T-cell (primary cell): ENCODE measurements around the gene MAX. TPM values are rescaled to one million over a fixed set of nuclear protein-coding genes. Genes with fewer than 3 reads are reported as not detected.

Source experiments
- ATAC-seq, 4 experiments: fragments of 200-7000 bp in 3 of 4; fragments of 150-1000 bp in 1 of 4; cut with Tn5 transposase; replicated peaks in 1 of 4; 1 replicate in 3 of 4; 2 replicates in 1 of 4; pipeline ENCODE4 v1.10.0; 2021; ENCODE audit warnings: moderate library complexity in 3 of 4, mild to moderate bottlenecking in 2 of 4, moderate number of reproducible peaks in 1 of 4
- CTCF ChIA-PET, 2 donors: fragments of 300-600 bp; sonication (Branson Sonifier 250); formaldehyde crosslinking; loops; one replicate each; lab custom pipeline; 2022; ENCODE audit warnings: antibody characterized with exemption in 2 of 2; lab: Charles Lee
- POLR2A ChIA-PET, 2 donors: fragments of 300-600 bp; sonication (Branson Sonifier 250); formaldehyde crosslinking; loops; one replicate each; lab custom pipeline; 2022; ENCODE audit warnings: antibody characterized with exemption in 2 of 2; lab: Charles Lee
- DNase-seq, 35 experiments: peaks; one replicate each; pipeline versions ENCODE4 v3.0.0 to v3.0.0-alpha.2; 2013 to 2023
- H3K27ac ChIP-seq: one replicate; pipeline ENCODE4 v1.5.1; 2013; ENCODE audit warnings: low read length
- H3K27me3 ChIP-seq, 2 experiments: replicated peaks in 1 of 2; 1 replicate in 1 of 2; 2 replicates in 1 of 2; pipeline versions ENCODE4 v1.6.1 to v1.7.0; 2013; ENCODE audit warnings: low read length in 1 of 2, mixed read lengths in 1 of 2; ENCODE audit not compliant: control insufficient read depth in 2 of 2, insufficient read depth in 2 of 2; ENCODE audit errors: extremely low read depth in 1 of 2
- H3K36me3 ChIP-seq, 2 donors: 1 replicate in 1 of 2; 2 replicates in 1 of 2; pipeline versions ENCODE4 v1.6.1 to v1.7.0; 2013; ENCODE audit warnings: low read length in 1 of 2; ENCODE audit not compliant: control insufficient read depth in 2 of 2, insufficient read depth in 1 of 2; ENCODE audit errors: extremely low read depth in 1 of 2
- H3K4me1 ChIP-seq, 2 experiments: 1 replicate in 1 of 2; 2 replicates in 1 of 2; pipeline versions ENCODE4 v1.6.1 to v1.7.0; 2013; ENCODE audit warnings: low read length in 2 of 2, mixed read lengths in 1 of 2; ENCODE audit not compliant: insufficient read depth in 2 of 2, control insufficient read depth in 1 of 2; ENCODE audit errors: extremely low read depth in 1 of 2
- H3K4me3 ChIP-seq, 2 donors: 1 replicate in 1 of 2; 2 replicates in 1 of 2; pipeline versions ENCODE4 v1.5.1 to v1.7.0; 2013; ENCODE audit warnings: mild to moderate bottlenecking in 2 of 2, low read length in 1 of 2, moderate library complexity in 1 of 2; ENCODE audit not compliant: control insufficient read depth in 1 of 2; ENCODE audit errors: extremely low read depth in 1 of 2
- H3K9me3 ChIP-seq: 2 replicates; pipeline ENCODE4 v1.7.0; 2013
- H3K27ac Mint-ChIP-seq, 2 donors: one replicate each; pipeline ENCODE4 v1.8.0; 2020 to 2021; ENCODE audit warnings: mild to moderate bottlenecking in 2 of 2, mixed read lengths in 2 of 2
- H3K27me3 Mint-ChIP-seq, 2 donors: one replicate each; pipeline ENCODE4 v1.8.0; 2021 to 2022; ENCODE audit warnings: mixed read lengths in 2 of 2
- H3K36me3 Mint-ChIP-seq: one replicate; pipeline ENCODE4 v1.8.0; 2021; ENCODE audit warnings: mixed read lengths
- H3K4me1 Mint-ChIP-seq, 3 donors: one replicate each; pipeline ENCODE4 v1.8.0; 2020 to 2022; ENCODE audit warnings: mixed read lengths in 3 of 3, mild to moderate bottlenecking in 1 of 3
- H3K4me3 Mint-ChIP-seq, 3 donors: one replicate each; pipeline ENCODE4 v1.8.0; 2020 to 2022; ENCODE audit warnings: mild to moderate bottlenecking in 3 of 3, mixed read lengths in 3 of 3, moderate library complexity in 3 of 3
- H3K9me3 Mint-ChIP-seq, 3 donors: one replicate each; pipeline ENCODE4 v1.8.0; 2020 to 2022; ENCODE audit warnings: mixed read lengths in 3 of 3
- WGBS: methylation state at CpG from one replicate; pipeline ENCODE4 v1.1.5; 2013; ENCODE audit warnings: missing lambda C conversion rate; ENCODE audit not compliant: insufficient coverage; 5-methylcytosine and 5-hydroxymethylcytosine counted together
- total RNA-seq, 35 experiments: library from RNA in 6 of 35; stranded (reverse) in 6 of 35; fragments of 120-200 nt in 1 of 35; gene quantifications; one replicate each; pipeline versions ENCODE4 v1.2.1 to v1.2.4 and lab custom pipeline; 2013 to 2026

Gene MAX, protein sequence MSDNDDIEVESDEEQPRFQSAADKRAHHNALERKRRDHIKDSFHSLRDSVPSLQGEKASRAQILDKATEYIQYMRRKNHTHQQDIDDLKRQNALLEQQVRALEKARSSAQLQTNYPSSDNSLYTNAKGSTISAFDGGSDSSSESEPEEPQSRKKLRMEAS
- 100 to 1,000 TPM; 174 to 216 (median 207) TPM for total RNA-seq
- total RNA-seq (2013) = 104 TPM
- total RNA-seq (lab: John Stamatoyannopoulos, UW) = 70.7 to 169 (median 129) reads per million in 29 experiments

DNA sequence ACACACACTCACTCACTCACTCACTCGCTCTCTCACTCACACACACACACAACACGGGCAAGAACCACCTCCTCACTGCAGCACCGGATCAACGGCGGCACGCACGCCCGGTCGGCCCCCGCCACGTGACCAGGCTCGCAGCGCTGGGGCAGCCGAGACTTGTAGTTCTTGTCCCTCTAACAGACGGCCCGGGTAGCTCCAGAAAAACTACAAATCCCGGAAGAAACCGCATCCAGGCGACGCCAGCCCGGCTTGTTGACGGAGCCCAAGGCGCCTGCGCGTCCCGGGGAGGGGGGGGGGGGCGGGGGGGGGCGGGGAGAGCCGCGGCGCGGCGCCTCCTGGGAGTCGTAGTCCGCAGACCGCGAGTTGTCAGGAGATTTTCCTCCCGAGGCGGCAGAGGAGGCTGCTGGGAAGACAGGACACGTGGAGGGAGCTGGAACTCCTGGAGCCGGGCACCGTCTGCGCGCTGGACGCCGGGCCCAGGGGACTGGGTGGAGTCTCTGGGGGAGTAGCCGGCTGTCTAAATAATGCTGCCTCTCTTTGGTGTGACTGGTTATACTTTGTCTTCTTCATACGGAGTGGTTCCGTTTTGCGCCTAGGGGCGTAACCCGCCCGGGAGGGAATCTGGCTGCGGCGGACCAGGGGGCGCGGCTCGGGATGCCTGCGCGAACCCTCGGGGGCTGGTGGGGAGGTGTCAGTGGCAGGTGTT is at the start of gene MAX:
Gene MAX, minus strand, starts transcription at position 77 of the 709 bp plus-strand sequence. CDS start 178 bp downstream, outside the sequence.
- Histone ChIP-seq H3K9me3 (no peaks in the 10 kb centered on the region), H3K27ac (peak within 1 kb of the TSS; percentile 97), H3K27me3 (no peaks in the 10 kb centered on the region), H3K36me3 (peaks cover 0 to 2% of the 10 kb centered on the region in 2 donors), H3K4me1 (peaks cover 17 to 32% of the 10 kb centered on the region in 2 experiments), H3K4me3 (peak within 1 kb of the TSS; percentile 92 to 95)
- no peaks in the 10 kb centered on the region for H3K9me3 Mint-ChIP-seq
- CTCF ChIA-PET = interaction anchor here (0.6 to 1.6 kb wide), 7 partner anchors 28 to 497 kb away, joined by 3 to 7 read pairs (median 4); partner anchors contain the start of gene CHURC1 (in 1 of the 2)
- no peaks in the 10 kb centered on the region for H3K27me3 Mint-ChIP-seq
- peak; percentile 95 to 100 (median 99) for DNase-seq
- peaks cover 38 to 40% (median 38%) of the 10 kb centered on the region in 3 donors for H3K4me1 Mint-ChIP-seq
- under 1% methylated on average over 33 of the region's 61 CpGs for WGBS
- ATAC-seq = peak; percentile 90 to 93 (median 92)
- POLR2A ChIA-PET = interaction anchor here (0.5 to 0.7 kb wide), 5 partner anchors 20 to 1461 kb away, joined by 3 to 11 read pairs (median 8); no protein-coding TSS in a partner anchor
- peak within 1 kb of the TSS; percentile 85 to 98 (median 89) for H3K4me3 Mint-ChIP-seq
- peaks cover 7% of the 10 kb centered on the region for H3K36me3 Mint-ChIP-seq
- H3K27ac Mint-ChIP-seq = peak within 1 kb of the TSS; percentile 94 to 96

GRCh38 chr14:65151609-65151956 is 49.3 kb upstream of the MAX start:
- Mint-ChIP-seq H3K27me3 (peaks cover 0 to 11% of the 10 kb centered on the region in 2 donors), H3K9me3 (no peaks in the 10 kb centered on the region), H3K27ac (no peak overlapping the region), H3K4me1 (no peaks in the 10 kb centered on the region), H3K4me3 (no peak overlapping the region), H3K36me3 (no peaks in the 10 kb centered on the region)
- no peak for ATAC-seq
- H3K9me3 ChIP-seq = no peaks in the 10 kb centered on the region
- ChIA-PET POLR2A (interaction anchor here in 1 of 2 donors (0.5 kb wide), 1 partner anchor 52 kb away, joined by 3 read pairs; no protein-coding TSS in a partner anchor), CTCF (no interaction called here)
- no peak overlapping the region for H3K27ac ChIP-seq
- no peaks in the 10 kb centered on the region for H3K36me3 ChIP-seq
- no peak for DNase-seq
- no peaks in the 10 kb centered on the region for H3K27me3 ChIP-seq
- WGBS = 100% methylated on average over 3 of the region's 6 CpGs
- H3K4me3 ChIP-seq = no peak overlapping the region
- H3K4me1 ChIP-seq = no peaks in the 10 kb centered on the region

DNA sequence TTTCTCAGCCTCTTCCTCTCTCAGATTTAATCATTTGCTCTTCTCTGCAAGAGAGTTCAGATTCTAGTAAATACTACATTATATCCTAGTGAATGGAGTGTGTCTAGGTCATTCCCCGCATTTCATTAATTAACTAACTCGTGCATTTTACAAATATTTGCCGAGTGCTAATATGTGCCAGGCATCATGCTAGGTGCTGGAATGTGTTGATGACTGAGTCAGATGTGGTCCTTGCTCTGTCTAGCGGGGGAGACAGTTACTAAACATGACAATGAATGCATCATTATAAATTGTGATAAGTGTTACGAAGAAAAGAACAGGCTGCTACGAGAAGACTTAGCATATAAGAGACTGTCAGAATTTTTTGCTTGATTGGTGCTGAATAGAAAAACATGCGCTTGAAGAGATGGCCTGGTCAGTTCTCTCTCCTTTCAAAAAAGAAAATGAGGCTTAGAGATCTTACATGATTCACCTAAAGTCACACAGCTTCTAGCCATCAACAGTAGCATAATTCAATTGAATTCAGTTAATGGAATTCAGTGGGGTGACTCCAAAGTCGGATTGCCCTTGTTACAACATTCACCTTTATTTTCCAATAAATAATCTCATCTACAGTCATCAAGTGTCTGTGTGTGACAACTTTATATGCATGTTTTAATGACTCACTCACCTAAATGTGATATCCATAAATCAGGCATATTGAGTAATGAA is 48.7 kb upstream of the MAX start:
- no peaks in the 10 kb centered on the region for H3K36me3 Mint-ChIP-seq
- H3K4me1 ChIP-seq = no peaks in the 10 kb centered on the region
- ChIA-PET CTCF (no interaction called here), POLR2A (no interaction called here)
- DNase-seq (no peak), ATAC-seq (no peak)
- H3K27me3 Mint-ChIP-seq = peaks cover 0 to 11% of the 10 kb centered on the region in 2 donors
- H3K4me3 ChIP-seq = no peak overlapping the region
- no peaks in the 10 kb centered on the region for H3K4me1 Mint-ChIP-seq
- H3K36me3 ChIP-seq = no peaks in the 10 kb centered on the region
- H3K27me3 ChIP-seq = no peaks in the 10 kb centered on the region
- H3K27ac Mint-ChIP-seq = no peak overlapping the region
- no peak overlapping the region for H3K27ac ChIP-seq
- no peaks in the 10 kb centered on the region for H3K9me3 ChIP-seq
- 95% methylated on average over 3 of the region's 8 CpGs for WGBS
- no peaks in the 10 kb centered on the region for H3K9me3 Mint-ChIP-seq
- no peak overlapping the region for H3K4me3 Mint-ChIP-seq

DNA sequence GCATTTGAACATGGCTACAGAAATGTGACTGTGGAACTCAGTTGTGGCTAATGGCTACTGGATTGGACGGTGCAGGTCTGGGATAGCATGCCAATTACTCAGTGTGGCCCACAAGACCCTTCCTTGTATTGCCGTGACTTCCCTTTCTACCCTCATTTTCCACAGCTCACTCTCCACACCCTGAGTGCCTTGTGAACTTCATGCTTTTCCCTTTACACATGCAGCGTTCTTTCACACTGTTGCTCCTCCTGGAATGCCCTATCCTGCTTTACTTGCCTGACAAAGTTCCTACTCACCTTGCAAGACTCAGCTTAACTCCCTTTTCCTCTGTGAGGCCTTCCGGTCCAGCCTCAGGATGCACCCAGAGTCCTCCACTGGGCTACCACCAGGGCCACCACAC is 46.8 kb upstream of the MAX start:
- no peak overlapping the region for H3K27ac Mint-ChIP-seq
- CTCF ChIA-PET = no interaction called here

DNA sequence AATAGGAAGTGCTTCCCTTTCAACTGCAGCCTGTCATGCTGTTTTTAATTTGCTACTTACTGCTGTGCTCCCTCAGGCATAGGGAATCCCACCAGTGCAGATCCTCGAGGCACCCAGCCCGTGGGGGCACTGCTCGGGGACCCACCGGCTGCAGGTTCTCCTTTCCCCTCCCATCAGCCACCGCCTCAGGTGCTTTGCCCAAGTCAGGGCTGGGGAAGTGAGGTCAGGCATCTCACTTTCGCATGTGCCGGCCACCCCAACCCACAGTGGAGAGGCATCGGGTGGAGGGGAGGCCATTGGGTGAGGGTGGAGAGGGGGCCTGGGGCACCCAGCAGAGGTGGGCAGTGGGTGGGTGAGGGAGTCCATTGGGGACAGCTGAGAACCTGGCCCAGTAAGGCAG is 41.9 kb upstream of the MAX start:
- ATAC-seq (no peak), DNase-seq (no peak)
- ChIA-PET POLR2A (no interaction called here), CTCF (no interaction called here)
- Mint-ChIP-seq H3K4me1 (no peaks in the 10 kb centered on the region), H3K27ac (no peak overlapping the region), H3K4me3 (no peak overlapping the region), H3K9me3 (no peaks in the 10 kb centered on the region), H3K27me3 (peaks cover 7 to 14% of the 10 kb centered on the region in 2 donors), H3K36me3 (no peaks in the 10 kb centered on the region)
- Histone ChIP-seq H3K27me3 (peaks cover 0 to 16% of the 10 kb centered on the region in 2 experiments), H3K27ac (no peak overlapping the region), H3K4me1 (no peaks in the 10 kb centered on the region), H3K4me3 (no peak overlapping the region), H3K9me3 (no peaks in the 10 kb centered on the region), H3K36me3 (no peaks in the 10 kb centered on the region)
- 80% methylated on average over 2 of the region's 8 CpGs for WGBS

More for the DNA sequence above, 46.8 kb upstream of the MAX start:
- no peak overlapping the region for H3K27ac ChIP-seq
- no peak for DNase-seq
- no peak overlapping the region for H3K4me3 ChIP-seq
- H3K4me1 ChIP-seq = no peaks in the 10 kb centered on the region
- no peaks in the 10 kb centered on the region for H3K4me1 Mint-ChIP-seq
- 78% methylated on average over 2 of the region's 4 CpGs for WGBS
- POLR2A ChIA-PET = interaction anchor here in 1 of 2 donors (0.6 kb wide), 1 partner anchor 11 kb away, joined by 3 read pairs; no protein-coding TSS in a partner anchor
- H3K36me3 ChIP-seq = no peaks in the 10 kb centered on the region
- peaks cover 0 to 8% of the 10 kb centered on the region in 2 experiments for H3K27me3 ChIP-seq
- no peaks in the 10 kb centered on the region for H3K36me3 Mint-ChIP-seq
- H3K27me3 Mint-ChIP-seq = peaks cover 7 to 14% of the 10 kb centered on the region in 2 donors
- H3K4me3 Mint-ChIP-seq = no peak overlapping the region
- H3K9me3 ChIP-seq = no peaks in the 10 kb centered on the region
- H3K9me3 Mint-ChIP-seq = no peaks in the 10 kb centered on the region
- ATAC-seq = no peak
